Transverse colon (tissue), 4 donors: ENCODE results near the gene LCE7A. TPM values are rescaled to one million over a fixed set of nuclear protein-coding genes. Genes with fewer than 3 reads are reported as not detected.

Source experiments
- DNase-seq: peaks from one replicate; pipeline ENCODE4 v3.0.0-alpha.2; 2019
- H3K27ac ChIP-seq, 4 donors: fragments of 200-600 bp; sonication (generic); 2 replicates each; pipeline ENCODE4 v1.5.1; 2016 to 2018; ENCODE audit warnings: inconsistent platforms in 4 of 4
- H3K27me3 ChIP-seq: fragments of 200-600 bp; sonication (generic); 2 replicates; pipeline ENCODE4 v1.5.1; 2017; ENCODE audit warnings: inconsistent platforms
- H3K36me3 ChIP-seq, 4 donors: fragments of 200-600 bp; sonication (generic); 2 replicates each; pipeline ENCODE4 v1.5.1; 2017 to 2019; ENCODE audit warnings: inconsistent platforms in 4 of 4
- H3K4me1 ChIP-seq, 4 donors: fragments of 200-600 bp; sonication (generic); 2 replicates each; pipeline ENCODE4 v1.5.1; 2017 to 2020; ENCODE audit warnings: inconsistent platforms in 4 of 4
- H3K4me3 ChIP-seq, 4 donors: fragments of 200-600 bp; sonication (generic); 1 replicate in 1 of 4; 2 replicates in 3 of 4; pipeline versions ENCODE4 v1.5.1 to v1.6.1; 2017 to 2019; ENCODE audit warnings: inconsistent platforms in 4 of 4
- H3K9me3 ChIP-seq, 2 donors: fragments of 200-600 bp; sonication (generic); 2 replicates each; pipeline ENCODE4 v1.5.1; 2017 to 2019; ENCODE audit warnings: inconsistent platforms in 2 of 2
- EP300 ChIP-seq: sonication (generic); formaldehyde crosslinking; IDR thresholded peaks from one replicate; pipeline ENCODE4 v1.6.1; 2017; ENCODE audit warnings: antibody characterized with exemption, low read depth
- POLR2A ChIP-seq: fragments of 450-650 bp; IDR thresholded peaks from one replicate; pipeline ENCODE4 v1.6.1; 2016; ENCODE audit warnings: antibody characterized with exemption, mild to moderate bottlenecking, moderate library complexity
- POLR2AphosphoS5 ChIP-seq, 3 donors: sonication (generic); formaldehyde crosslinking; IDR thresholded peaks; one replicate each; pipeline ENCODE4 v1.6.1; 2016; ENCODE audit warnings: antibody characterized with exemption in 3 of 3
- WGBS, 2 donors: methylation state at CpG; one replicate each; pipeline ENCODE4 v1.1.5; 2018; ENCODE audit warnings: low coverage in 1 of 2; 5-methylcytosine and 5-hydroxymethylcytosine counted together
- in situ Hi-C, 4 donors: fragments of 200-750 bp; cut with MboI; loops; one replicate each; pipeline versions ENCODE4 v1.15.0 to v1.15.1; 2017; ENCODE audit warnings: low sequenced_read_pairs in 3 of 4, low pct_ligation_motif_present in 1 of 4, low pct_unique_long_range_greater_than_20kb in 1 of 4
- intact Hi-C: fragments of 100-400 bp; cut with DNase I; formaldehyde crosslinking; loops from one replicate; pipeline ENCODE4 v1.15.1; 2023; ENCODE audit warnings: low total_unique reads
- total RNA-seq, 4 donors: library from RNA; depleted of rRNA; stranded (reverse); fragments of >200 nt; gene quantifications; one replicate each; pipeline ENCODE4 v1.1.0, GENCODE V29; 2016
- TF ChIP-seq, protein P1 (sequence below), 5 experiments: fragments of 200-600 bp in 3 of 5; fragments of 450-650 bp in 2 of 5; sonication (generic) in 3 of 5; IDR thresholded peaks; 1 replicate in 2 of 5; 2 replicates in 3 of 5; pipeline ENCODE4 v1.5.1; 2016 to 2017; ENCODE audit warnings: antibody characterized with exemption in 5 of 5, inconsistent platforms in 3 of 5, mild to moderate bottlenecking in 2 of 5, moderate library complexity in 1 of 5

The LCE7A gene, protein sequence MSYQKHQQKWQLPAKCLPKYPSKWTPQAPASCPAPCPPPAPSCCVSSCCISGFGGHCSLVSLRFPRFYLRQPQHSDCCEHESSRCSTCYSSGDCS
- total RNA-seq = not detected

- Histone ChIP-seq H3K4me3 (no peak within 1 kb of the TSS), H3K36me3 (no peaks in the 10 kb centered on the region), H3K4me1 (no peaks in the 10 kb centered on the region), H3K27ac (no peak within 1 kb of the TSS), H3K9me3 (no peaks in the 10 kb centered on the region), H3K27me3 (no peaks in the 10 kb centered on the region)
- 90 to 94% methylated on average over 3 of the region's 3 CpGs for WGBS, 2 donors
- intact Hi-C loops (no loop called here), in situ Hi-C loops (loop anchor here in 1 of 4 donors (25.0 kb wide), 1 partner anchor 353 kb away; the partner anchor contains the start of genes LELP1 and PRR9)
- no peak for DNase-seq
- no peak for TF ChIP-seq POLR2AphosphoS5 (IDR thresholded peaks at IDR 0.05)
- TF ChIP-seq EP300 = no peak
- TF ChIP-seq, protein P1, sequence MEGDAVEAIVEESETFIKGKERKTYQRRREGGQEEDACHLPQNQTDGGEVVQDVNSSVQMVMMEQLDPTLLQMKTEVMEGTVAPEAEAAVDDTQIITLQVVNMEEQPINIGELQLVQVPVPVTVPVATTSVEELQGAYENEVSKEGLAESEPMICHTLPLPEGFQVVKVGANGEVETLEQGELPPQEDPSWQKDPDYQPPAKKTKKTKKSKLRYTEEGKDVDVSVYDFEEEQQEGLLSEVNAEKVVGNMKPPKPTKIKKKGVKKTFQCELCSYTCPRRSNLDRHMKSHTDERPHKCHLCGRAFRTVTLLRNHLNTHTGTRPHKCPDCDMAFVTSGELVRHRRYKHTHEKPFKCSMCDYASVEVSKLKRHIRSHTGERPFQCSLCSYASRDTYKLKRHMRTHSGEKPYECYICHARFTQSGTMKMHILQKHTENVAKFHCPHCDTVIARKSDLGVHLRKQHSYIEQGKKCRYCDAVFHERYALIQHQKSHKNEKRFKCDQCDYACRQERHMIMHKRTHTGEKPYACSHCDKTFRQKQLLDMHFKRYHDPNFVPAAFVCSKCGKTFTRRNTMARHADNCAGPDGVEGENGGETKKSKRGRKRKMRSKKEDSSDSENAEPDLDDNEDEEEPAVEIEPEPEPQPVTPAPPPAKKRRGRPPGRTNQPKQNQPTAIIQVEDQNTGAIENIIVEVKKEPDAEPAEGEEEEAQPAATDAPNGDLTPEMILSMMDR (IDR thresholded peaks at IDR 0.05) = no peak
These were observed at the start of gene LCE7A for GRCh38 chr1:152859696-152860095. Gene LCE7A (plus strand): TSS chr1:152859996. CDS start chr1:152860698, 702 bp downstream.

GRCh38 chr1:152811050-152811449, 48.7 kb upstream of the LCE7A start:
- no peaks in the 10 kb centered on the region for H3K27me3 ChIP-seq
- DNase-seq = no peak
- H3K4me1 ChIP-seq = no peaks in the 10 kb centered on the region
- no peaks in the 10 kb centered on the region for H3K36me3 ChIP-seq
- H3K9me3 ChIP-seq = no peaks in the 10 kb centered on the region
- H3K27ac ChIP-seq = no peak overlapping the region
- H3K4me3 ChIP-seq = no peak overlapping the region
- in situ Hi-C loops (no loop called here), intact Hi-C loops (no loop called here)
- TF ChIP-seq POLR2A = no peak
- TF ChIP-seq POLR2AphosphoS5 (IDR thresholded peaks at IDR 0.05) = no peak
- no peak for TF ChIP-seq EP300
- TF ChIP-seq, protein P1 (IDR thresholded peaks at IDR 0.05) = no peak
- 78% methylated on average over 2 of the region's 2 CpGs; no CpG with 5 or more reads in 1 of the 2 donors for WGBS, 2 donors

DNA sequence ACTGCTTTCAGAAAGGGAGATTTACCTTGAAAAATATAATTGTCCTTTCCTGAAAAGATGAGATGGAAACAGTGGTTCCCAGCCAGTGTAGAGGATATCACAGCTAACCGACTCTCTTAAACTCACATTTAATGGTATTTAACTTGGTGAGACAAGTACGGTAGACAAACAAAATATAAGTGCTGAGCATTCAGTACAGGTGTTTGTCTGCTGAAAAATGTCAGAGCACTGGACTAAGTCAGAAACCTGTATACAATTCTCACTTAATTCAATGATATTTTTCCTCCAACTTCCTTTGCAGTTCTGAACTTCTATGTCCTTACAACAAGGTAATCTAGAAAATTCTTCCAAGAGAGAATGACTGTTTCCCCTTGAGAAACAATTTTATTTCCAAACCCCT, 48.1 kb upstream of the LCE7A start, which contains the start of gene LCE1B:
TSS of gene LCE1B (plus strand) at position 301 of the 400 bp plus-strand sequence. CDS start 476 bp downstream, outside the sequence.
- Histone ChIP-seq H3K4me3 (no peak within 1 kb of the TSS), H3K36me3 (no peaks in the 10 kb centered on the region), H3K27ac (no peak within 1 kb of the TSS), H3K27me3 (no peaks in the 10 kb centered on the region), H3K9me3 (no peaks in the 10 kb centered on the region), H3K4me1 (no peaks in the 10 kb centered on the region)
- intact Hi-C loops = no loop called here
- DNase-seq = no peak
- WGBS, 2 donors = 80 to 94% methylated on average over 2 of the region's 2 CpGs
- in situ Hi-C loops = no loop called here
- TF ChIP-seq EP300 (no peak), POLR2A (no peak), POLR2AphosphoS5 (IDR thresholded peaks at IDR 0.05) (no peak)
- TF ChIP-seq, protein P1 (IDR thresholded peaks at IDR 0.05) = no peak

DNA sequence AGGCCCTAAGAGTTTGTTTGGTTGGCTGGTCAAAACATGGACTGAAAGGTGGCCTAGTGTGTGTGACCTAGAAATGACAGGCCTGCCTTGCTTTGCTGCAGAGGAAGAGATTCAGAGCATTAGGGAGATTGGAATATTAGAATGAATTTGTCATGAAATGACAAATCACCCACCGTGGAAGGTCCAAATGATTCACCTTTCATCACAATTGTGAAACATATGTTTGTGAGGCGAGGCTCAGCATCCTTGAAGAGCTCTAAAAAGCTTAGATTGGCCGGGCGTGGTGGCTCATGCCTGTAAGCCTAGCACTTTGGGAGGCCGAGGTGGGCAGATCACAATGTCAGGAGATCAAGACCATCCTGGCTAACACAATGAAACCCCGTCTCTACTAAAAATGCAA, 42.5 kb upstream of the LCE7A start:
- Histone ChIP-seq H3K4me1 (no peaks in the 10 kb centered on the region), H3K9me3 (no peaks in the 10 kb centered on the region), H3K27ac (no peak overlapping the region), H3K4me3 (no peak overlapping the region), H3K36me3 (no peaks in the 10 kb centered on the region), H3K27me3 (no peaks in the 10 kb centered on the region)
- in situ Hi-C loops = no loop called here
- WGBS, 2 donors = 76 to 94% methylated on average over 5 to 6 of the region's 6 CpGs
- TF ChIP-seq POLR2A (no peak), EP300 (no peak), POLR2AphosphoS5 (IDR thresholded peaks at IDR 0.05) (no peak)
- TF ChIP-seq, protein P1 (IDR thresholded peaks at IDR 0.05) = no peak
- intact Hi-C loops = no loop called here
- DNase-seq = no peak
